GM21786 (cell line): ENCODE results near the gene ATP2C2.
"Not testable (repeated sequence)": the region's sequence is repeated elsewhere in the genome, so short reads cannot be mapped to it uniquely, and the experiment has no call there.

Source experiments
- ATAC-seq: cut with Tn5 transposase; IDR thresholded peaks from one replicate; pipeline ENCODE4 v1.9.1; 2021; ENCODE audit not compliant: unreplicated experiment

ATP2C2 gene

GRCh38 chr16:84340325-84341040 lies 27.9 kb upstream of the ATP2C2 start:
- no peak for ATAC-seq

GRCh38 chr16:84341528-84342295 lies 26.6 kb upstream of the ATP2C2 start:
- no peak for ATAC-seq

- not testable (repeated sequence) for ATAC-seq
Observed at GRCh38 chr16:84343800-84344199, 24.5 kb upstream of the ATP2C2 start.

- no peak for ATAC-seq
Observed at GRCh38 chr16:84344781-84345180, 23.6 kb upstream of the ATP2C2 start.

- no peak for ATAC-seq
Observed at GRCh38 chr16:84347161-84347560, 21.2 kb upstream of the ATP2C2 start.

- no peak for ATAC-seq
Observed at GRCh38 chr16:84348386-84348888, 19.9 kb upstream of the ATP2C2 start.

- no peak for ATAC-seq
Observed at GRCh38 chr16:84349862-84350684, 18.3 kb upstream of the ATP2C2 start.

- ATAC-seq = no peak
Observed at GRCh38 chr16:84350685-84351400, 17.5 kb upstream of the ATP2C2 start.

- no peak for ATAC-seq
Observed at GRCh38 chr16:84351630-84352029, 16.7 kb upstream of the ATP2C2 start.

- ATAC-seq = no peak
Observed at GRCh38 chr16:84354306-84354705, 14.0 kb upstream of the ATP2C2 start.

GRCh38 chr16:84355149-84355548 lies 13.2 kb upstream of the ATP2C2 start:
- ATAC-seq = no peak

GRCh38 chr16:84356176-84356575 lies 12.2 kb upstream of the ATP2C2 start:
- ATAC-seq = no peak

- ATAC-seq = no peak
Observed at GRCh38 chr16:84356591-84357116, 11.7 kb upstream of the ATP2C2 start.

- ATAC-seq = no peak
Observed at GRCh38 chr16:84357191-84357651, 11.1 kb upstream of the ATP2C2 start.

- ATAC-seq = no peak
Observed at GRCh38 chr16:84358601-84359295, 9.6 kb upstream of the ATP2C2 start.

GRCh38 chr16:84359326-84359725 lies 9.0 kb upstream of the ATP2C2 start:
- no peak for ATAC-seq

GRCh38 chr16:84360170-84360569 lies 8.2 kb upstream of the ATP2C2 start:
- no peak for ATAC-seq

- no peak for ATAC-seq
Observed at GRCh38 chr16:84360748-84361147, 7.6 kb upstream of the ATP2C2 start.

GRCh38 chr16:84361546-84361945 lies 6.8 kb upstream of the ATP2C2 start:
- no peak for ATAC-seq

- no peak for ATAC-seq
Observed at GRCh38 chr16:84362471-84362941, 5.8 kb upstream of the ATP2C2 start.
